NT2/D1 (cell line): ENCODE measurements around the gene APOL6.

Source experiments
- SUZ12 ChIP-seq: IDR thresholded peaks from 2 replicates; pipeline ENCODE4 v1.6.1; 2011; ENCODE audit not compliant: insufficient read length, insufficient read depth; ENCODE audit errors: extremely low read depth
- YY1 ChIP-seq: IDR thresholded peaks from 2 replicates; pipeline ENCODE4 v1.6.1; 2011; ENCODE audit not compliant: insufficient read length, insufficient read depth
- ZNF274 ChIP-seq: IDR thresholded peaks from 2 replicates; pipeline ENCODE4 v1.6.1; 2011; ENCODE audit warnings: mild to moderate bottlenecking, low read depth, low read length

DNA sequence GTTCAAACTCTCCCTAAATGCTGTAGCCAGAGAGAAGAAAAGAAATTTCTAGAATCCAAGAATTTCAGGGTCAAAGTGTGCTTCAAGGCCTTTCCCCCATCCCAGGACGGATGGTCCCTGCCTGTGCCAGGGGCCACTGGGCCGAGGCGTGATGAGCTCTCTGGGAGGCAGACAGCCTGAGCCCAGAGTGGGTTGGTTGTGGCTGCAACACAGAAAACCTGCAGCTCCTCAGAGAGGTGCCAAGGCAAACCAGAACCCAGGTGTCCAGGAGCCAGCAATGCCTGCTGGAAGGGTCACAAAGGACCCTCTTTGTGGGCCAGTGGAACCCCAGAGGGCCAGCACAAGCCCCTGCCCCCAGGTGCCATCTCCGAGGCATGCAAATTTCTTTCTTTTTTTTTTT, 2.6 kb upstream of the APOL6 start:
- TF ChIP-seq ZNF274 (no peak), SUZ12 (no peak), YY1 (no peak)
